HepG2 (cell line): ENCODE measurements around the gene S100A8.

ENCODE experiments used
- JUN ChIP-seq: sonication (generic); formaldehyde crosslinking; IDR thresholded peaks from 2 replicates; pipeline ENCODE4 v1.4.0; 2020; ENCODE audit warnings: mild to moderate bottlenecking, missing genetic modification reagents
- NFE2 ChIP-seq: sonication (generic); formaldehyde crosslinking; IDR thresholded peaks from 2 replicates; pipeline ENCODE4 v1.4.0; 2020; ENCODE audit warnings: missing genetic modification reagents
- RBM39 ChIP-seq: fragments of 200-400 bp; formaldehyde crosslinking; IDR thresholded peaks from one replicate; pipeline ENCODE4 v1.6.1; 2018; ENCODE audit warnings: antibody characterized with exemption, mild to moderate bottlenecking, low read depth, low read length; ENCODE audit not compliant: poor library complexity, severe bottlenecking
- TAF1 ChIP-seq: sonication (generic); formaldehyde crosslinking; IDR thresholded peaks from 2 replicates; pipeline ENCODE4 v1.4.0; 2020; ENCODE audit warnings: missing genetic modification reagents

GRCh38 chr1:153380711-153381110 lies 10.2 kb downstream of the S100A8 start:
- TF ChIP-seq NFE2 (no peak), RBM39 (no peak), TAF1 (CRISPR knock-in tag) (no peak), JUN (CRISPR knock-in tag) (no peak)
